SU-DHL-6 (cell line): ENCODE data around the gene RASSF10.

Experiments used
- H2AFZ ChIP-seq: fragments of 200-600 bp; sonication (generic); 2 replicates; pipeline ENCODE4 v1.6.1; 2014; ENCODE audit warnings: low read depth, mild to moderate bottlenecking, moderate library complexity, mixed read lengths, antibody characterized with exemption, low read length; ENCODE audit not compliant: severe bottlenecking
- H3F3A ChIP-seq: fragments of 200-600 bp; shearing (Covaris generic); 2 replicates; pipeline ENCODE4 v1.6.0; 2016; ENCODE audit warnings: antibody characterized with exemption, mild to moderate bottlenecking; ENCODE audit not compliant: insufficient read depth
- H3K27ac ChIP-seq: fragments of 200-600 bp; sonication (generic); 2 replicates; pipeline ENCODE4 v1.5.1; 2016; ENCODE audit warnings: low read depth, mild to moderate bottlenecking, low read length, moderate library complexity, mixed read lengths
- H3K27me3 ChIP-seq: fragments of 200-600 bp; sonication (generic), shearing (Covaris generic); 2 replicates; pipeline ENCODE4 v1.6.0; 2014; ENCODE audit warnings: mild to moderate bottlenecking, low read length
- H3K36me3 ChIP-seq: fragments of 200-600 bp; sonication (generic); 2 replicates; pipeline ENCODE4 v1.6.1; 2014; ENCODE audit warnings: mild to moderate bottlenecking, low read length, mixed read lengths
- H3K4me2 ChIP-seq: fragments of 300-600, 200-600 bp; shearing (Covaris generic), sonication (generic); 2 replicates; pipeline ENCODE4 v1.6.0; 2014; ENCODE audit warnings: low read length, low read depth, mild to moderate bottlenecking; ENCODE audit not compliant: poor library complexity, severe bottlenecking
- H3K4me3 ChIP-seq: fragments of 200-600 bp; sonication (generic); 2 replicates; pipeline ENCODE4 v1.5.1; 2014; ENCODE audit warnings: antibody characterized with exemption, low read length, mild to moderate bottlenecking, mixed read lengths; ENCODE audit not compliant: insufficient read depth, poor library complexity, severe bottlenecking
- H3K79me2 ChIP-seq: fragments of 200-600 bp; sonication (generic); 2 replicates; pipeline ENCODE4 v1.6.1; 2014; ENCODE audit warnings: mild to moderate bottlenecking, low read length, moderate library complexity; ENCODE audit not compliant: insufficient read depth
- H3K9ac ChIP-seq: fragments of 200-600 bp; sonication (generic); 2 replicates; pipeline ENCODE4 v1.7.0; 2014; ENCODE audit warnings: mild to moderate bottlenecking, low read length
- H3K9me2 ChIP-seq: fragments of 200-600 bp; sonication (generic); replicated peaks from 2 replicates; pipeline ENCODE4 v1.6.1; 2014; ENCODE audit warnings: low read length; ENCODE audit not compliant: insufficient read depth
- H3K9me3 ChIP-seq: fragments of 200-600 bp; sonication (generic); 2 replicates; pipeline ENCODE4 v1.6.1; 2014; ENCODE audit warnings: low read length, mixed read lengths; ENCODE audit not compliant: insufficient read depth
- H4K20me1 ChIP-seq: fragments of 200-600 bp; sonication (generic); 2 replicates; pipeline ENCODE4 v1.6.1; 2014; ENCODE audit warnings: low read depth, mild to moderate bottlenecking, antibody characterized with exemption, low read length, moderate library complexity, mixed read lengths
- EZH2phosphoT487 ChIP-seq: fragments of 200-600 bp; sonication (generic), shearing (Covaris generic); conservative IDR thresholded peaks from 2 replicates; pipeline ENCODE4 v1.6.1; 2018; ENCODE audit warnings: mild to moderate bottlenecking, antibody characterized with exemption, low read length, moderate library complexity, mixed read lengths
- TF ChIP-seq, protein P1 (sequence below): fragments of 200-600 bp; sonication (generic); IDR thresholded peaks from one replicate; pipeline ENCODE4 v1.5.1; 2017; ENCODE audit warnings: antibody characterized with exemption, mild to moderate bottlenecking, low read length, moderate library complexity; ENCODE audit not compliant: insufficient read depth, poor library complexity, severe bottlenecking

The RASSF10 gene

GRCh38 chr11:12966002-12966401 is 43.1 kb upstream of the RASSF10 start:
- Histone ChIP-seq H3K4me2 (no peak overlapping the region), H3K27ac (no peak overlapping the region), H3K9ac (no peak overlapping the region), H3K4me3 (no peak overlapping the region), H3K27me3 (no peaks in the 10 kb centered on the region), H2AFZ (no peak overlapping the region), H3K36me3 (no peaks in the 10 kb centered on the region), H3F3A (no peaks in the 10 kb centered on the region), H3K79me2 (no peaks in the 10 kb centered on the region), H3K9me2 (no peaks in the 10 kb centered on the region), H3K9me3 (no peaks in the 10 kb centered on the region), H4K20me1 (no peaks in the 10 kb centered on the region)
- TF ChIP-seq, protein P1, sequence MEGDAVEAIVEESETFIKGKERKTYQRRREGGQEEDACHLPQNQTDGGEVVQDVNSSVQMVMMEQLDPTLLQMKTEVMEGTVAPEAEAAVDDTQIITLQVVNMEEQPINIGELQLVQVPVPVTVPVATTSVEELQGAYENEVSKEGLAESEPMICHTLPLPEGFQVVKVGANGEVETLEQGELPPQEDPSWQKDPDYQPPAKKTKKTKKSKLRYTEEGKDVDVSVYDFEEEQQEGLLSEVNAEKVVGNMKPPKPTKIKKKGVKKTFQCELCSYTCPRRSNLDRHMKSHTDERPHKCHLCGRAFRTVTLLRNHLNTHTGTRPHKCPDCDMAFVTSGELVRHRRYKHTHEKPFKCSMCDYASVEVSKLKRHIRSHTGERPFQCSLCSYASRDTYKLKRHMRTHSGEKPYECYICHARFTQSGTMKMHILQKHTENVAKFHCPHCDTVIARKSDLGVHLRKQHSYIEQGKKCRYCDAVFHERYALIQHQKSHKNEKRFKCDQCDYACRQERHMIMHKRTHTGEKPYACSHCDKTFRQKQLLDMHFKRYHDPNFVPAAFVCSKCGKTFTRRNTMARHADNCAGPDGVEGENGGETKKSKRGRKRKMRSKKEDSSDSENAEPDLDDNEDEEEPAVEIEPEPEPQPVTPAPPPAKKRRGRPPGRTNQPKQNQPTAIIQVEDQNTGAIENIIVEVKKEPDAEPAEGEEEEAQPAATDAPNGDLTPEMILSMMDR: no peak
- TF ChIP-seq EZH2phosphoT487: no peak

DNA sequence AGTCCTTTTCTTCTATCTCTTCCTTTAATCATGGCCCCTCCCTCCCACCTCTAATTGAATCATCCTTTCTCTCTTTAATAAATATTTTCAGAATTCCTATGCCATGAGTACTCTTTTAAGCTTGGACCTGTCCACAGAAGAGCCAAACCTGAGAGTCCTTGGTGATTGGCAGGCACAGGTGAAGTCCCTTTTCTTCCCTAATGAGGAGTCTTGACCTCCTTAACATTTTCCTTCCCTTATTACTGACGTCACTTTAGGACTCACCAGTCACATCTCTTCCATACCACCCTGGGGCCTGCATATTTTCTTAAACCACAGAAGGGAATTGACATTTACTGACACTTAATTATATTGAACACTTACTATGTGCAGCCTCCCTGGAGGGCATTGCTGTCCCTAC is 41.0 kb upstream of the RASSF10 start:
- Histone ChIP-seq H3K27me3 (no peaks in the 10 kb centered on the region), H3K4me3 (no peak overlapping the region), H3F3A (no peaks in the 10 kb centered on the region), H3K79me2 (no peaks in the 10 kb centered on the region), H3K4me2 (no peak overlapping the region), H3K27ac (no peak overlapping the region), H3K9ac (no peak overlapping the region), H3K9me3 (no peaks in the 10 kb centered on the region), H3K36me3 (no peaks in the 10 kb centered on the region), H3K9me2 (no peaks in the 10 kb centered on the region), H4K20me1 (no peaks in the 10 kb centered on the region), H2AFZ (no peak overlapping the region)
- TF ChIP-seq, protein P1: no peak
- no peak for TF ChIP-seq EZH2phosphoT487

DNA sequence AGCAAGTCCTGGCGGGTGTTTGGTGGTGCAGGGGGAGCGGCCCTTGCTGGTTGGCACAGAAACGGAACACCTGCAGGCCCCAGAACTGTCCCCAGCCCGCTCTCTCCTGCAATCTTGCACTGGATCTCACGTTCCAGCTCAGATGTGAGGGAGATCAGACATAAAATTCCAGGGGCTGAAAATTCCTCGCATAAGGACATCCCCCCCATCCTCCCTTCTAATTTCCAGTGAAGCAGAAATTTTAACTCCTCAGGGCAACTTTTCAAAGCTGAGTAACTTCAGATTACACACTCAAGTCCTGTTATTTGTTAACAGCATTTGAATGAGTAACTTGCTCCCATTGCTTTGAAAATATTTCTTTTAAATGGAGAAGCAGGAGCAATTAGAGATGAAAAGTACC is 40.3 kb upstream of the RASSF10 start:
- TF ChIP-seq EZH2phosphoT487: no peak
- TF ChIP-seq, protein P1: no peak
- H3K27ac ChIP-seq: no peak overlapping the region
- no peak overlapping the region for H3K9ac ChIP-seq
- H3K9me2 ChIP-seq: no peaks in the 10 kb centered on the region
- H3K79me2 ChIP-seq: no peaks in the 10 kb centered on the region
- H4K20me1 ChIP-seq: no peaks in the 10 kb centered on the region
- no peaks in the 10 kb centered on the region for H3F3A ChIP-seq
- no peaks in the 10 kb centered on the region for H3K27me3 ChIP-seq
- H3K9me3 ChIP-seq: no peaks in the 10 kb centered on the region
- no peak overlapping the region for H3K4me2 ChIP-seq
- H3K4me3 ChIP-seq: no peak overlapping the region
- H3K36me3 ChIP-seq: no peaks in the 10 kb centered on the region
- no peak overlapping the region for H2AFZ ChIP-seq
